Measurements from ENCODE around the gene PTPN2.
A peak's percentile ranks its signal among the peaks of the same experiment; 100 is the strongest.
"Not testable (repeated sequence)": the region's sequence is repeated elsewhere in the genome, so short reads cannot be mapped to it uniquely, and the experiment has no call there.

Gene PTPN2

DNA sequence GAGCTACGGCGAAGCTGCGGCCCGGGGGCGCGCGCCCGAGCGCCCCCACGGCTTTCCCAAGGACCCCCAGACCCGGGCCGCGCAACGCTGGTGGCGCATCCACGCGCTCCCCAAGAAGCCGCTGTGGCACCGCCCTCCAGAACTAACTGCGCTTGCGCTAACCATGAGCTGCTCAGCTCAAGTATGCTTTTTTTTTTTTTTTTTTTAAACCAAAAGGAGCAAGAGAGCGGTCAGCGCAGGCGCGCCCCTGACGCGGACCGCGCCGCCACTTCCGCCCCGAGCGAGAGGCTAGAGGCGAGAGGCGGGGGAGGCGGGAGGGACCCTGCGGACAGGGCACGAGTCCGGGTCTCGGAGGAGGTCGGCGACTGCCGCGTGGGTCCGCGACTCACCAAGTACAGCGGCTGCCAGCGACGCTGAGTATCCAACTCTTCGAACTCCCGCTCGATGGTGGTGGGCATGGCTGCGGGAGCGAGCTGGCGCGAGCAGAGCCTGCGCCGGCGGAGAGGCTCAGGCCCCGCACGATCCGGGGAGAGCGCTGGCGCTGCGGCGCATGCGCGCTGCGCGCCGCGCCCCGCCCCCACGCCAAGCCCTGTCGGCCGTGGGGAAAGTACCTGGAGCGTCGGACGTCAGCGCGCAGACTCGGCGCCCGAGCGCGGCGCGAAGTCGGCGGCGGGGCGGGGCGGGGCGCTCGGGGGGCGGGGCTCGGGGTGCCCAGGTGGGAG lies at the start of gene PTPN2:
TSS of gene PTPN2 (minus strand) at position 554 of the 722 bp plus-strand sequence. CDS start at position 458, 96 bp downstream.
- DNase-seq = peak; percentile 94

- no peak for DNase-seq
Observed at GRCh38 chr18:12933327-12933726, 49.3 kb upstream of the PTPN2 start.

- DNase-seq = no peak
Observed at GRCh38 chr18:12930908-12931307, 46.9 kb upstream of the PTPN2 start.

- no peak for DNase-seq
Observed at GRCh38 chr18:12930376-12930775, 46.3 kb upstream of the PTPN2 start.

DNA sequence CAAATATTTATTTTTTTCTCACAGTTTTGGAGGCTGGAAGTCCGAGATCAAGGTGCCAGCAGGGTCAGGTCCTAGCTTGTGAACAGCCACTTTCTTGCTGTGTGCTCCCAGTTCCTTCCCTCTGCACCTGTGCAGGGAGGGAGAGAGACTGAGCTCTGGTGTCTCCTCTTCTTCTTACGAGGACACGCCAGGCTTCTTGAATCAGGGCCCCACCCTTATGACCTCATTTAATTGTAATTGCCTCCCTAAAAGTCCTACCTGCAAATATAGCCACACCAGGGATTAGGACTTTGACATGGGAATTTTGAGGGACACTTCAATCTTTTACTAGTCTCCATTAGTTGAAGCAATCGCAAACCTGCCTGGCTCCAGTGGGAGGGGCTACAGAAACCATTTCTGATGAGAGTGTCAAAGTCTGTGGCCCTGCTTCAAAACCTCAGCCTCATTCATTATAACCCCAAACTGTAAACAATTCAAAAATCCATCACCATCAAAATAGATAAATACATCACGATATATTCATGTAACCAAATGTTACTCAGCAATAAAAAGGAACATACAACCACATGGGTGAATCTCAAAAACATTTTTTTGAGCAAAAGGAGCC lies 45.5 kb upstream of the PTPN2 start:
- peak; percentile 27 for DNase-seq

GRCh38 chr18:12928641-12929040 lies 44.6 kb upstream of the PTPN2 start:
- no peak for DNase-seq

DNA sequence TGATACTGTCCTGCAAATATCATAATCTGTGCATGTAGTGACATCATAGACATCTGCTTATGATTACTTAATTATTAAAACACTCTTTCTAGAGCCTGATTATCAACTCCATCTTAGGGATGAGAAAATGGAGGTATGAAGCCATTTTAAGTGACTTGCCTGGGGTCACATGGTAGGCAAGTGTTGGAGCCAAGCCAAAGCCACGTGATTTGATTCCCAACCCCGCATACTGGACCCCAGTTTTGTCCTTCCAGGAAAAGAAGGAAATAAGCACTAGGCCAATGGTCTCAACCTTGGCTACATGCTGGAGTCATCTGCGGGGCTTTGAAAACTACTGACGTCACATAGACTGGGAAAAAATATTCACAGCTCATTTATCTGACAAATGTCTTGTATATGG lies 44.2 kb upstream of the PTPN2 start:
- no peak for DNase-seq

- no peak for DNase-seq
Observed at GRCh38 chr18:12924616-12925015, 40.6 kb upstream of the PTPN2 start.

GRCh38 chr18:12922266-12922665 lies 38.2 kb upstream of the PTPN2 start:
- no peak for DNase-seq

DNA sequence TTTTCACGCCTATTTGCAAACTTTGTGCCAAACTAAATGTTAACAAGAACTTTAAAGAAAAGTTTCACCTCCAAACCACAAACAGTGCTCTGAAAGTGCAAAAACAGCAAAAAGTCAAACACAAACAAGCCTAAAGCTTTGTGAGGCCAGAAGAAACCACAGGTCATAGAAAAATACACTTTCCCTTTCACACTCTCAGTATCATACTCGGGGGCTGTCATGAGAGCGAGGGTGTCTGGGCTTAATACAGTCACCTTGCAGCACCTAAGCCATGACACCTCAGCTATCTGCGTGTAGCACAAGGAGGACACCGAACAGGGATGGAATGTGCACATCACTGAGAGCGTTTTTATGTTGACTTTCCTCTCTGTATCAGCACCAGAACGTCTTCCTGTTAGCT lies 37.1 kb upstream of the PTPN2 start:
- DNase-seq = peak; percentile 61

- DNase-seq = no peak
Observed at GRCh38 chr18:12911929-12912703, 28.1 kb upstream of the PTPN2 start.

DNA sequence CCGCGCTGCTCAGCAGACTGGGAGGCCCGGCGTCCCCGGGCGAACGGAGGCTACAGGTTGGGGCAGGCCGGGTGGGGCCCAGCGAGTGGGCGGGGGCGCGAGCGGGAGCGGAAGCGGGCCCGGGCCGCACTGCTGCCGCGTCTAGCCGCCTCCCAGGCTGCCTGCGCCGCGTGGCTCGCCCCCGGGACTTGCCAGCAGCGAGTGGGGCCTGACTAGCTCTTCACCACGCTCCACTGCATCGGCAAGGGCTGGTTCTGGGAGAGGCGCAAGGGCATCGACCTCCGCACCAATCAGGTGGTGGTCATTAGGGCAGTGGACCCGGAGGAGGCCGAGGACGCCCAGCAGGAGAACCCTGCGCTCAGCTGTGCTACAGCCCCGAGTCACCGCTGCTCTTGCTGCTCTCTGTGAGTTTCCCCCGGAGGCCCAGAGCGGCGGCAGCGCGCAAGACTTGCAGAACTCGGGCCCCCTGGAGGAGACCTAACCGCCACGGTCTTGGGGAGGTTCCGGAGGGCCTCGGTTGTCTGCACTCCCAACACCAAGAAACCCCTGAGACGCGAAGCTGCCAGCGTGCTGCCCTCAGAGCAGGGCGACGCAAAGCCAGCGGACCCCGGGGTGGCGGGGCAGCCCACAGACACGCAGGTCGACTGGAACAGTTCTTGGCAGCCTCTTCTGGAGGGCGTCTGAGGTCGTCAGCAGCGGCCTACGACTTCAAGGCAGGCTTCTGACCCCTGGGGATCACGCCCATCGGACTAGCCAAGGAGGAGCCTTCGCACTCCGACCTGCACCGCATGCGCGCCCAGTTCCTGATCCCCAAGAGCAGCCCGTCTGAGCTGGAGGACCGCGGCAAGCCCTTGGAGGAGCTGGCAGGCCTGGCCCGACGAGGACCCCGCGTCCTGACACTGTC lies 27.2 kb upstream of the PTPN2 start:
- peak; percentile 52 for DNase-seq

DNA sequence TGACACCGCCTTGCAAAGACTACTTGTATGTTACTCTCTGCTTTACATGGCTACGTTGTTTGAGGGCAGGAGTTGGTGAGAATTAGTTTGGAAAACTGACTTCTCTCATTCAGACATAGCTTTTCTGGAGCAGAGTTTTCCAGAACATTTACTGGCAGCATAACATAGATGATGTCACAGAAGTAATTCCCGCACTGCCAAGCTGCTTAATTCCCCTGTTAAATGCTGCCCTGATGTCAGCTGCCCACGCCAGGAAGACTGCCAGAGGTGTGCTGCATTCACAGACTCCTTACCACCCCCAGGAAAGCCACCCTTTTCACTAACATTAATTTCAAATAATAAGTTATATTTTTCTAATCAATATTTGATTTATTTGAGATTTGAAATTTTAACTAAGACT lies 24.7 kb upstream of the PTPN2 start:
- DNase-seq = no peak

DNA sequence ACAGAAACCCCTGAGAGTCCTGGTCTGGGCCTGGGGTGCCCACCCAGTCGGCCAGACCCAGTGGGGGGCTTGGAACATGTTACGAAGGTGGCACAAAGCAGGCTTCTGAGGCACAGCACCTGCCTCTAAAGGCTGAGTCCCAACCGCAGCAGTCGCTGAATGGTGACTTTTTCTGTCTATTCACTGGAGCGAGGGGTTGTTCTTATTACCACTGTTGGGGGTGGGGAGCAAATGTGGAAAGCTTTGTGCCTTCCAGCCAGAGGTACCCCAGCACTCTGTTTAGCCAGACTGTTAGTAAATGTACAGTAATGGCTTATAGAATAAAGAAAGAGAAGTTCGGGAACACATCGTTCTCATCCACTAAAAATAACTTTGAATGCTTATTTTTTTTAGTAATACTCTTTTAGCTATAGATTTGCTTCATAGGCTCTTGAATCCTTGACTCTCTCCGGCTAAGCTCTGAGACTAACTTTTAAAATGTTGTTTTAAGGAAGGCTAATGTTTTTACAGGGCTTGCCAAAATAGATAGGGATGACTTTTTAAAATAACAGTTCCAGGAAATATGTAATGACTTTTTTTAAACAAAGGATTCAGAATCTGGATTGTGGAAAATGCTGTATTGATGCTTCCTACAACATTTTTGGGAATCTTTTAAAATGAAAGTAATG lies 23.4 kb upstream of the PTPN2 start:
- no peak for DNase-seq

GRCh38 chr18:12906773-12907172 lies 22.7 kb upstream of the PTPN2 start:
- no peak for DNase-seq

GRCh38 chr18:12906119-12906518 lies 22.1 kb upstream of the PTPN2 start:
- DNase-seq = no peak

GRCh38 chr18:12904012-12904516 lies 20.0 kb upstream of the PTPN2 start:
- peak; percentile 80 for DNase-seq

DNA sequence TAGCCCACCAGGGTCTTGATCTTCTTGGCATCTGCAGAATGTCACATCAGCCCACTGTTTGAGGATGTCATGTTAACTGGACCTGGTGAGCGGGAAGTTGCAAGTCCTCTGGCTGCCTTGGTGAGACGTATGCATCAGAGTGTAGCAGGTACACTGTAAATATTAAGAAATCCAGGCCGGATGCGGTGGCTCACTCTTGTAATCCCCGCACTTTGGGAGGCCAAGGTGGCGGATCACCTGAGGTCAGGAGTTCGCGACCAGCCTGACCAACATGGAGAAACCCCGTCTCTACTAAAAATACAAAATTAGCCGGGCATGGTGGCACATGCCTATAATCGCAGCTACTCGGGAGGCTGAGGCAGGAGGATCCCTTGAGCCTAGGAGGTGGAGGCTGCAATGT lies 17.2 kb upstream of the PTPN2 start:
- not testable (repeated sequence) for DNase-seq

DNA sequence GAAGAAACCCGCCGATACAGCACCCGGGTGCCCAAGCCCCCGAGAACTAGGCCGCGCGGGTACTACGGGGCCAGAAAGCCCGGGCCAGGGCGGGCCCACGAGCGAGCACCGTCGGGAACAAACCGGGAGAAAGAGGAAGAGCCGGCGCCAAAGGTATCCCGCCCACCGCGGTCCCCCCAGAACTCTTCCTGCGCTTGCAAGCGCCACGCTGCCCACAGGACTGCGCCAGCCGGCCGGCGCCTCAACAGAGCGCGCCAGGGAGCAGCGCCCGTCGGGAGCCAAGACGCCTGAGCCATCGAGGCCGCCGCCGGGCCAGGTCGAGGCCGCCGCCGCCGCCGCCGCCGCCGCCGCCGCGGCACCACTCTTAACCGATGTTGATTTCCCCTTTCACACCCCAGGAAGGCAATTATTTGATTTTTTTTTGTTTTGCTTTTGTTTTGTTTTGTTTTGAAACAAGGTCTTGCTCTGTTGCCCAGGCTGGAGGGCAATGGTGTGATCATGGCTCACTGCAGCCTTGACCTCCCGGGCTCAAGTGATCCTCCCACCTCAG lies 12.8 kb upstream of the PTPN2 start:
- peak; percentile 18 for DNase-seq

GRCh38 chr18:12895626-12896025 lies 11.6 kb upstream of the PTPN2 start:
- DNase-seq = no peak

GRCh38 chr18:12895014-12895413 lies 11.0 kb upstream of the PTPN2 start:
- no peak for DNase-seq

DNA sequence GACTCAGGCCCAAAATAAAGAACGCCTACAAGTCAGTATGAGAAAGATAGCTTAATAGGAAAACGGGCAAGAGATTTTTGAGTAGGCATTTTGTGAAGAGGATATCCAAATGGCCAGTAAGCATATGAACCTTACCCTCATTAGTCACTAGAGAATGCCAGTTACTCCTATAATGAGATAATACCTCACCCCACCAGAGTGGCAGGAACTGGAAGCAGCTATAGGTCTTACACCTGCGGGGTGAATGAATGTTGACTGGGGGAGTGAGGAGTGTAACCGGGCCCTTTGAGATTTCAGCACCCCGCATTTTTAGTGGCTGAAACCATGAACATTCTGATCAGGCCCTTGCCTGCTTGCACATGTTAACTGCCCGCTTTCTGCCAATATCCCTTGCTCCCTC lies 7.5 kb upstream of the PTPN2 start:
- no peak for DNase-seq
